Activated CD8-positive, alpha-beta memory T cell treated with anti-CD3 and anti-CD28 coated beads for 4 hours (primary cell): Measurements from ENCODE around the gene AKAP8.
"Not testable (repeated sequence)": the region's sequence is repeated elsewhere in the genome, so short reads cannot be mapped to it uniquely, and the experiment has no call there.

ENCODE experiments used
- DNase-seq, 2 donors: peaks; one replicate each; pipeline ENCODE4 v3.0.0-alpha.2; 2020; ENCODE audit warnings: low read depth in 2 of 2

Gene AKAP8

DNA sequence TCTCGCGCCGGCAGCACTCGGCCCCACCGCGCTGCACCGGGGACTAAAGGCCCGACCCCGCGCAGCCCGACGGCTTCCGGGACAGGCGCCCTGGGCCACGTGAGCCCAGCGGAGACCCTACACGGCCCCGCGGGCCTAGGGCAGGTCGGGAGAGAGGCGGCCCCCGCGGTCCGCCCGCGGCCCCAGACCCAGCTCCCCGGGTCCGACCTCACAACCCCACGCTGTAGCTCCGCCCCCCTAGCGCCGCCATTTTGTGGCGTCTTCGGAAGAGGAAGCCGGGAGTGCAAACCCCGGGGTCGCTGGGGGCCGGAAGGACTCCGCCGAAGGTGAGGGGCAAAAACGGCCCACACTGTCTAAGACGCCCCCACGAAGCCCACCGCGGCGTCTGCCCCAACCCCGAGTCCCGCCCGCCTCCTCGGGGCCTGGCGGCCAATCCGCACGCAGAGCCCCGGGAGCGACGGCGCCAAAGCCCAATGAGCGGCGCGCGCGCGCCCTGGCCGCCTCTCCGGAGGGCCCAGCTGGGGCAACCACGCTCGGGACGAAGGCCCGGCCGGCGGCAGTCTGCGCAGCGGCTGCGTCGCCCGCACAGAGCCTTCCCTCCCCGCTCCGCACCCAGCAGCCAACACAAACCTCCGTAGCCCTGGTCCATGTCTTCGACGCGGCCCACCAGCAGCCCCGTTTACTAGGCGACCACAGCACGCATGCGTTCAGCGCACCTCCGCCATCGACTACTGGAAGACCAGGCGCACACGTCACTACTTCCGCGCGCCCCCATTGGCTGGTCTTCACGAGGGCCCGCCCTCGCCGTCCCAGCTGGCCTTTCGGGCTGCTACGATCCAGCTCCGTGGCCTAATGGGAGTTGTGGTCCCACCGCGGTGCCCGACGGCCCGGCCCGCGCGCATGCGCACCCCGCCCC, at the start of gene AKAP8:
Gene AKAP8, minus strand, starts transcription at position 705 of the 916 bp plus-strand sequence. Its CDS starts 56 bp downstream, at position 649.
- DNase-seq: peak; percentile 96 to 97

DNA sequence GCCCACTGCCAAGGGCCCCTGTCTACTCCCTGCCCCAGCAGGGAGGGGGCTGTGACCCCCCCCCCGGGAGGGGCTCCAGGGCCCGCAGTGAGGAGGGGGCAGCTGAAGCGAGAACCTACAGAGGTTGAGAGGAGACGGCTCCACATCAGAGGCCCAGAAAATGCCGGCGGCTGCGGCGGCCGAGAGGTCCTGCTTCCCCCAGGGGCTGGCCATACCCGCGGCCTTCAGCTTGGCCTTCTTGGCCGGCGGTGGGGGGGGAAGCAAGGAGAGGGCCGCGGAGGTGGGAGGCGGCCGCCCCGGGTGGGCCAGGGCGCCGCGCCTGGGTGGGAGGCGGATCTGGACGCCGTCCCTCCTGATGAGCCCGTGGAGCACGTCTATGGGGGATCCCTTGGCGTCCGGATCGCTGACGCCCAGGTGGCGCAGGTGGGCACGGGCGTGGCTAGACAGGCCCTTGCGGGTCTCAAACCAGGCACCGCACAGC, 48.4 kb upstream of the AKAP8 start:
- no peak for DNase-seq

DNA sequence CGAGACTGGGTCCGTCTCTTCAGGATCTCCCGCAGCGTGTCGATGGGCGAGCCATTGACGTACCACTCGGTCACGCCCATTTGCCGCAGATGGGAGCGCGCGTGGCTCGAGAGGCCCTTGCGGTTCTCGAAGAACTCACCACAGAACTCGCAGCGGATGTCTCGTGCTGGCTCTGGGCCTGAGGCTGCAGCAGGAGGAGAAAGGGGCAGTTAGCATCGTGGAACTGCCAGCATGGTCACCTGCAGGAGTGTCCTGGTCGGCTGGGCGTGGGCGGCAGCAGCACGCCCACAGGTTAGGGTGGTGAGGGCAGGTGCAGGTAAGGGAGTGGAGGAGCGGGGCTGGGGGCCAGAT, 47.7 kb upstream of the AKAP8 start:
- DNase-seq: no peak

DNA sequence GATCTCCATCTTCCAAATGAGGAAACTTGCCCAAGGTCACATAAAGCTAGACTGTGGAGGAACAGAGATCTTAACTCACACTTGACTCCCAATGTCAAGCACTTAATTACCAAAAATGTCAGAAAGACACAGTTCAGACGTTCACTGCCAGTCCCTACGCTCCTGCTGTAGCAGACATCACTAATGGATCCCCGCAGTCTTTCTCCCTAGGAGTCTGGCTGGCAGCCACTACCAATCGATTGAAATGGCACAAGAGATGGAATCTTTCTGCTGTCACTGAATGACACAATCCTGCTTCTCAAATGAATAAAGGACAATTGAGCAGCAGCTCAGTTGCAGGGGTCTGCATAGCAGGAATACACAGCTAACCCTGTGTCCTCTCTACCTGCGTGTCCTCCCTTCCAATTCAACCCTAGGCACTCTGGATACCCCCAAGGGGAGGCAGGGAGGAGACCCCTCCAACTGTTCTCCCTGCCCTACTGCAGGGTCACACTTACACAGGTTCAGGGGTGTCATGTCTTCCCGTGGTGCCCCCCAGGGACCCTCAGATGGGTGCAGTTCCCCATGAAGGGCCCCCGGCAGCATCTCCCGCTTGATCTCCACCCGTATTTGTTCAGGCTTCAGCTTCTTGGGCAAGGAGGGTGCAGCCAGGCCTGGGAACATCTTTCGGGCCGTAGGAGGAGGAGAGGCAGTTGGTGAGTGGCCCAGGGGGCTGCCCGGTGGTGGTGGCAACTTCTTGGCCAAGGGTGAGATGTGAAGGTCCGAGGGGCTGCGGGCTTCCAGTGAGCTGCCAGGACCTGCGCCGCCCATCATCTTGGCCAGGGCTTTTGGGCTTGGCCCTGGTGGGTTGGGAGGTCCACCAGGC, 47.1 kb upstream of the AKAP8 start:
- DNase-seq: no peak

DNA sequence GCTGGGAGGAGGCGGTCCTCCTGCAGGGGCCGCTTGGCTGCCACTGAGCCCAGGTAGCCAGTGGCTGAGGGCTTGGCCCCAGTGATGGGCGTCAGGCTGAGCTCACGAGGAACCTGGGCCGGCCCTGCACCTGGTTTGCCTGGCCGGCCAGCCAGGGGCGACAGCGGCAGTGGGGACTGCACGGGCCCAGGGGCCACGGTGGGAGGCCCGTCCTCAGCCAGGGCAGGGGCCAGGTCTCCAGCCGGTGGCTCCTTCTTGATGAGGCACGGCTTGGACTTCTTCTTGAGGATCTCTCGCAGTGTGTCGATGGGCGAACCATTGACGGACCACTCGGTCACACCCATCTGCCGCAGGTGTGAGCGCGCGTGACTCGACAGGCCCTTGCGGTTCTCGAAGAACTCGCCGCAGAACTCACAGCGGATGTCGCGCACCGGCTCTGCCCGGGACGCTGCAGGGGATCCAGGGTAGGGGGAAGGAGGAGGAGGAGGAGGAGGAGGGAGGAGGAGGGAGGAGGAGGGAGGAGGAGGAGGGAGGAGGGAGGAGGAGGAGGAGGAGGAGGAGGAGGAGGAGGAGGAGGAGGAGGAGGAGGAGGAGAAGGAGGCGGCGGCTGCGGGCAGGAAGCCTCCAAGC, 45.8 kb upstream of the AKAP8 start:
- DNase-seq: no peak

DNA sequence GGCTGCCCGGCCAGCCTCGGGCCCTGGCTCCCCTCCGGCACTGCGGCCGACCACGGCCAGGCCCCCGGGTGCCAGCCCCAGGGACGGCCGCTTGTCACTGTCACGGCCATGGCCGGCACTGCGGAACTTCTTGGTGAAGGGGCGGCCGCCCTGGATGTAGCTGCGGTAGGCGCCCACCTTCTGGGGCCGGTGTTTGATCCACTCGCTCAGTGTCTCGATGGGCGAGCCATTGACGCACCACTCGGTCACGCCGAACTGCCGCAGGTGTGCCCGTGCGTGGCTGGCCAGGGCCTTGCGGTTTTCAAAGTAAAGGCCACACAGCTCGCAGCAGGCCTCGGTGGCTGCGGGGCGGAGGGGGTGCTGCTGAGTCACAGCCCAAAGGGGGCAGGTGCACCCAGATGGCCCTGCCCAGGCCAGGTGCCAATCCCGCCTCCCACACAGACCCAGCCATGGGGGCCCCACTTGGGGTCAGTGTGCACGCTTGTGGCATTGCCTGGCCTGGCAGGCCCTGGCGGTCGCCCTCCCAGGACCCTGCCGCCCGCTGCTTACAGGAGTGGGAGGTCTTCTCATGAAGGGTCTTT, 45.2 kb upstream of the AKAP8 start:
- DNase-seq: no peak

DNA sequence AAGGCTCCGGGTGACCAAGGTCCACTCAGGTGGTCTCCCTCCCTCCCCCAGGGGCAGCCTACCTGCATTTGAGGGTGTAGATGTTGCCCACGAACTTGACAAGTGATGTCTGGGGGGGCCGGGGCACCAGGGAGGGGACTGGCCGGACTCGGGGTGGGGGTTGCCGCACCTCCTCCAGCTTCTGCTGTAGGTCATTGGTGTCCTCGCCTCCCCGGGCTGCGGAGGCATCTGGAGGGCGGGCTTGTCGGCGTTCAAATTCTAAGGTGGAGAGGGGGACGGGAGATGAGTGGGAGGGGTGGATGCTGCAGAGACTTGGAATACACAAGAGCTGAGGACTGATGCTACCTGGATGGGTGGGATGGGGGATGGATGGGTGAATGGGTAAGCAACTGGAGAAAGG, 44.5 kb upstream of the AKAP8 start:
- no peak for DNase-seq

DNA sequence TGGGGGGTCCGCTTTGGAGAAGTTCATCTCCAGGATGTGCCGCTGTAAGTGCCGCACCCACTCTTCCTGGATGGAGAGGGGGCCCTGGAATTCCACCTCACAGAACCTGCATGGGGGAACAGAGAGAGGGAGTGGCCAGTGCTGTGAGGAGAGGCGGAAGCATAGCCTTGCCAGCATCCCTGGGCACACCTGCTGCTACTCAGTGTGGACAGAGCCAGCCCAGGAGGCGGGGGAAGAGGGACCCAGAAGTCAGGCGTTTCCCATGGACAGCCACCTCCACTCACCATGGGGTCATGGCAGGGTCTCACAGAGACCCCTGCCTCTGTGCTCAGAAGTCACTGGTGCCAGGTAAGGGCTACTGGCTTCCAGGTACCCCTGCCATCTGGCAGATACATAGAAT, 43.5 kb upstream of the AKAP8 start:
- no peak for DNase-seq

DNA sequence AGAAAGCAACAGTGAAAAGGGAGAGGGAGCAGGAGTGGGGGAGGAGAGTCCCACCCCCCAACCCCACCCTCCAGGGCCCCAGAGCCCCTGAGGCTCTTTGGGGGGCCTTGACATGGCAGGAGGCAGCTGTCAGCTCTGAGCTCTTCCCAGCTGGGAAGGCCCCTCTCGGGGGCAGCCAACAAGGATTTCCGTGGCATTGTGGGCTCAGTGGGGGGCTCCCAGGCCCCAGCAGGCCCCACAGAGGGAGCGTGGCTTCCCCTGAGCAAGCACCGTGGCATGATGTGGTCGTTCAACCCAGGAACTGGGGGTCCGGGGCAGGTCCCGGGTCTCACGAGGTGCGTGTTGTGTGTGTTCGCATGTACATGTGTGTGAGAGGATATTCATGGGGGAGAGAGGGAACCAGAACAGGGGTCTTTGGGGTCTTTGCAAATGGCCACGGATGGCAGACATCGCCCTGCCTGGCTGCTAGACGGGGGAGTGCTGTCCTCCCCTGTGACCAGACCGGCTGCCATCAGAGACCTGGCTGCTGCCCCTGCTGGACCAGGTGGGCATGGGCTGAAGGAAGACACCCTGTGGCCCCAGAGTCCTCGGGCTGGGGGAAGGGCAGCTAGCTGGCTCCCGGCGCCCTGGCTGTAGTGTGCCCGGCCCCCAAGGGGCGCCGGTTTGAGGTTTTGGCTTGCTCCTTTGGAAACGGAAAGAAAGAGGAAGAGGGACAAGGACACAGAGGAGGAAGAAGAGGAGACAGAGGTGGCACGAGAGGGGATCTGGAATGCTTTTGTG, 42.9 kb upstream of the AKAP8 start:
- no peak for DNase-seq

DNA sequence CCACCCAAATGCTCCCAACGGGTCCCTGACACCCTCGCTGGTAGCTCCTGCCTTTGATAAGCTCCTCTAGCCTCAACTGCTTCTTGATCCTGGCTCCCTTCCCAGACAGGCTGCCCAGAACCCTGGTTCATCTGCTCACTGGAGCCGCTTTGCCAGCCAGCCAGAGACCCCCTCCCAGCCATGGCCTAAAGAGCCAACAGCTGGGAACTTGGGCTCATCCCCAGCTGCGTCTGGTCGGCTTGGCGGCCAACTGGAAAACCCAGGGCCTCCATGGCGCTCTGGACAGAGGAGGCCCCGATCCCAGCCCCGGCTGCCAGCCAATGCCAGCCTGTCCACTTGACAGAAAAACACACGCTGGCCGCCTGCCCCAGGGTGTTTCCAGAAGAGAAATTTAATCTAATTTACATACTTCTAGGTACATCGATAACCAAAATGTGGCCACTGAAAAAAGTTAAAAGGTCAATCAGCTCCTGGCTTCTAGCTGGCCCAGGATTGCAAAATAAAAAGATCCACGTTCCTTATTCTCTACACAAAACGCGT, 42.2 kb upstream of the AKAP8 start:
- no peak for DNase-seq

DNA sequence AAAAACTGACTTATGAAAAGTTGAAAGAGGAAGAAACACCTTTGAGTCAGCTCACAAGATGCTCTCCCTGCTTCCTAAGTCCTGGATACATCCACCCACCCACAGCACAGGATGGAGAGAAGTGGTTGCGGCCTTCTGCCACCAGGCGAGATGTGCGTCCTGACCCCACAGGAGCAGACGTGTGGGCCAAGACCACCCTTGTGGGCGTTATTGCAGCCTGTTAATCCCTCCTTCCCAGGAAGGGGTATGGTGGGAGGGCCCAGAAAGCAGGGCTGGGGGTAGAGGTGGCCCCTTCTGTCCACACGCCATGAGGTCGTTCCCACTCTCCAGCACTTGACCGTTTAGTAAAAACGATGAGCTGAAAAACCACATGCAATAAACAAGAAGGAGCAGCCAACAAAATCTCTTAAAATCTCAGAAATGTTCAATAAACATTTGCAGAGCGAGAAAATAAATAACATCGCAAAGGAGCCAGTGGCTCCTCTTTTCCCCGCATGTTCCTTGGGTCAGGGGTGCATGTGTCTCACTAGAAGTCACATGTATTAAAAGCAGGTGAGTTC, 41.6 kb upstream of the AKAP8 start:
- DNase-seq: no peak

DNA sequence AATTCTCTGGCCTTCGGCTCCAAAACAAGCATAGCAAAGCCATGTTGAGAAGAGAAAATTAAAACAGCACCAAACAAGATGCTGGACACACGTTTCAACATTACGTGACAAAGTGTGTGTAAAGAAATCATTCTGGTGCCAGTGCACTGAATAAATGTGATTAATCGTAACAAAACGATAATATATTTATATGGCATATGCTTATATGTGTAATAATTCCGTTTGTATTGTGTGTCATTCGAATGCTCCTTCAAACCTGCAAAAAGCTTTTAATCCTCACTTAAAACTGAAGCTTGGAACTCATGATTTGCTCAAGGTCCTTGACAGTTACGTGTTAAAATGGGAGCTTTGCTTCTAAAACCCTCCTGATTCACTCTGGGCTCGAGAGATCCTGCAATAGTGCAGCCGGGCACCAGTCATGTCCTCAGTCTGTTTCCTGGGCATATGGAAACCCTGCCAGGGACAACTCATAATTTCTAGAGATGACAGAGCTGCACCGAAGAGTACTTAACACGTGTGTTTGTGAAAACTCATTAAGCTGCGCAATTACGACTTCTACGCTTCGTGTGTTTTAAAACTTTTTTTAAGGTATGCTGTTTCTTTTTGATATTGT, 39.9 kb upstream of the AKAP8 start:
- DNase-seq: no peak

DNA sequence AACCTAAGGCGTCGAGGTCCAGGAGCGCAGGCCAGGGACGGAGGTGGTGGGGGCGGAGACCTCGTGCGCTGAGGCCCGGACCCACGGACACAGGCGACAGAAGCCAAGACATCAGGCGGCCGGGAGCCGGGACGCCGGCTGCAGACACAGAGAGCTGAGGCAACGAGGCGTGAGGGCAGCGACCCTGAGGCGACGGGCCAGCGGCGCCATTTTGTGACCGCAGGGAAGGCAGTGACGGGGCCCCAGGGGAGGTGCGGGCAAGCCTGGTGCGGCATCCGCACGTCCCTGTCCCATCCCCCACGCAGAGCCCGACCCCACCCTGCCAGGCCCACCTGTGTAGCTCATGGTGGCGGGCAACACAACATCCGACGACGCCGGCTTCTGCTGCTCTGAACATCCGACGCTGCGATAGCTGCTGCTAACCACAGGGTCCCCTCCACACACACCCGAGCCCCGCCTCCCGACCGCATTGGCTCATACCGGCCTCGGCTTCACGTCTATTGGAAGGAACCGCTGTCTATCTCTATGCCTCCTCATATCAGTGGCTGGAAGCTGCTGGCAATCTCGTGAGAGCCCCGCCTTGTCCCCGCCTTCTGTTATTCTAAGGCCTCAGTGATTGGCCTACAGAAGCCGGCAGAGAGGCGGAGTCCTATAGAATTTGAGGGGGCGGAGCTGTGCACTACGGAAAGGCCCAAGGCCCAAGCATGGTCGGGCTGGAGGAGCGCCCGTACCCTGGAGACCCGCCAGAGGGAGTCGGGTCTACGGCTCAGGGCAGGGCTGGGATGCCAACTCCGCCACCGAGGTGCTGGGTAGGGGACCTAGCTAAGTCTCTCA, 39.2 kb upstream of the AKAP8 start, which contains the start of gene AKAP8L:
Gene AKAP8L, minus strand, starts transcription at position 410 of the 834 bp plus-strand sequence. Its CDS starts 65 bp downstream, at position 345.
- peak; percentile 97 to 98 for DNase-seq

DNA sequence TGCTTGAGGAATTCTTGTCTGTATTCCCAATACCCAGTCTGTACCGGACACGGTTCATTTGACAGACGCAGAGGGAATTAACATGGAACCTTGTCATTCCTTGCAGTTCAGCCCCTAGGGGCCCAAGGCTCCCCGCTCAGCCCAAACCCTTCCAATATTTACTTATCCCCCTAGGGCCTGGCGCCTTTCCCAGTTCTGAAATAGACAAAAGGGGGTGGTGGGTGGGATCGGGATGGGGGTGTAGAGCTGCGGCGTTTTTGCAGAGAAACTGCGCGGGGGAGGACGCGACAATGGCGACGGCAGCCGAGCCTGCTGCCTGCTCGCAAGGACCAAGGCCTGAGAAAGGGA, 38.6 kb upstream of the AKAP8 start:
- DNase-seq: no peak

DNA sequence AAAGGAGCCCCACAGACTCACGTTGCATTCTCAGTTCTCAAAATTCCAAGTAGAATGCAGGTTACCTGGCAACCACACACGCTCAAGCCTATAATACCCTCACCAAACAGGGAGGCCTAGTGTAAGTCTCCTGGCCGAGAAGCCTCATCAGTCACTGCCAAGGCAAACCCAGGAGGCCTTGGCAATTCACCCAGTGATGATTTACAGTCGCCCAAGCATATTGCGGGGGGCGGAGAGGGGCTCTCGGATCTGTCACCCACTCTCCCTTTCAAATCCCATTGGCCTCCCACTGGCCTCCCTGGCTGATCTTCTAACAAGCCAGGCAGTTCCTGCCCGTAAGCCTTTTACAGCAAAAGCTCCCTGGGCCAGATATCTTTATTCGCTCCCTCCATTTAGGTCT, 38.1 kb upstream of the AKAP8 start:
- DNase-seq: no peak

DNA sequence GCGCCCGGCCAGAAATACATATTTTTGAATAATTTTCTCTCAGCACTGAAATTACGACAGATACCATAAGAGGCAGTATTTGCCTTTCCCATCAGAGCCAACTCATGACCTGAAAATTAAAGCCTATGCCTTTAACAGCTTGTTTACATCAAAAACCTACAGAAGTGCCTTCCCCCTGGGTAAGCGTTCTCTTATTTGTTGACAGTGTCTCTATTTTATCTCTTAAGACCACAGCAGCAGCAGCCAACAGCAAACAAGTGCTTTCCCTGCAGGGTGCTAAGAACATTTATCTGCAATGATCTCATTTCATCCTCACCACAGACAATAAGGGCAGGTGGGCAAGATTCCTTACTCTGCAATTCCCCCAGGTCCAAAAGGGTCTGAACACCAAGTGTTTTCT, 33.2 kb upstream of the AKAP8 start:
- DNase-seq: no peak

DNA sequence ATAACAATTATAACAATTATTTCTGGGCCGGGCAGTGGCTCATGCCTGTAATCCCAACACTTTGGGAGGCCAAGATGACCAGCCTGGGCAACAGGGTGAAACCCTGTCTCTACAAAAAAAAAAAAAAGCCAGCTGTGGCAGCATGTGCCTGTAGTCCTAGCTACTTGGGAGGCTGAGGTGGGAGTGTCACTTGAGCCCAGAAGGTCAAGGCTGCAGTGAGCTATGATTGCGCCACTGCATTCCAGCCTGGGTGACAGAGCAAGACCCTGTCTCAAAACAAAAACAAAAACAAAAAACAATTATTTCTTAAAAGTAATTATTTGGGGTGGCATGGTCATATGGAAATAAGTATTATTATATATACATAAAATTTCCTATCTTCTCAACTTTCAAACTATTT, 31.8 kb upstream of the AKAP8 start:
- not testable (repeated sequence) for DNase-seq

DNA sequence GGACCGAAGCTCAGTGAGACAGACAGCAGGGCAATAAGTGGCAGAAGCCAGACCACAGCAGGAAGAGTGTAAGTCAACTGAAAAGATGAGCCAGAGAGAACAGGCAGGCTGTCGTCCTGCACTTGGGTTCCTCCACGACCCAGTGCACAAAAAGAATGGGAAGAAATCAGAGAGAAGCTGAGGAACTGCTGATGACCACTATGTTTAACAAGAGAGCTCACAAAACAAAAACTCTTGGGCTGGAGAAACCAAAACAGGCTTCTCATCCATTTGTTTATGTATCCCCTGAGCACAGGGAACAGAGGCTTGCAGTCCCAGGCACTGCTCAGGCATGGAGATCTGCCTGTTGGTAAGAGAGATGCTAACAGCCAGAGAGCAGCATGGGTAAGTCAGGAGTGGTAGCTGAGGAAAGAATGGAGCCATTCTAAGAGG, 25.2 kb upstream of the AKAP8 start:
- no peak for DNase-seq
